ENCODE results near the gene SNRPA1.
A peak's percentile ranks its signal among the peaks of the same experiment; 100 is the strongest.
"Not testable (repeated sequence)": the region's sequence is repeated elsewhere in the genome, so short reads cannot be mapped to it uniquely, and the experiment has no call there.

SNRPA1 gene

GRCh38 chr15:101296418-101297405, 1.7 kb upstream of the SNRPA1 start:
- DNase-seq (ENCODE audit: low read depth in 3 of 3, low spot score in 1 of 3), result no peak

- DNase-seq (ENCODE audit: low read depth in 3 of 3, low spot score in 1 of 3), result no peak
These were observed 636 bp upstream of the SNRPA1 start for GRCh38 chr15:101295607-101296161.

GRCh38 chr15:101293122-101293521, 1.9 kb downstream of the SNRPA1 start:
- no peak for DNase-seq (ENCODE audit: low read depth in 3 of 3, low spot score in 1 of 3)

GRCh38 chr15:101288905-101289513, 6.0 kb downstream of the SNRPA1 start:
- DNase-seq (ENCODE audit: low read depth in 3 of 3, low spot score in 1 of 3), result no peak

GRCh38 chr15:101287342-101287741, 7.7 kb downstream of the SNRPA1 start:
- DNase-seq (ENCODE audit: low read depth in 3 of 3, low spot score in 1 of 3), result not testable (repeated sequence)

- DNase-seq (ENCODE audit: low read depth in 3 of 3, low spot score in 1 of 3), result no peak
These were observed 8.5 kb downstream of the SNRPA1 start for GRCh38 chr15:101286471-101287114.

- no peak for DNase-seq (ENCODE audit: low read depth in 3 of 3, low spot score in 1 of 3)
These were observed 11.1 kb downstream of the SNRPA1 start for GRCh38 chr15:101283931-101284330.

GRCh38 chr15:101280007-101280406, 15.0 kb downstream of the SNRPA1 start:
- DNase-seq (ENCODE audit: low read depth in 3 of 3, low spot score in 1 of 3), result no peak

- DNase-seq (ENCODE audit: low read depth in 3 of 3, low spot score in 1 of 3), result no peak
These were observed 17.0 kb downstream of the SNRPA1 start for GRCh38 chr15:101277943-101278564.

- peak; percentile 63 to 90 (median 71) for DNase-seq (ENCODE audit: low read depth in 3 of 3, low spot score in 1 of 3)
These were observed 17.8 kb downstream of the SNRPA1 start, which contains the start of gene SELENOS for GRCh38 chr15:101277038-101277822. TSS of gene SELENOS (minus strand) at chr15:101277485. CDS start at chr15:101277417, 68 bp downstream.

GRCh38 chr15:101276501-101277037, 18.5 kb downstream of the SNRPA1 start:
- DNase-seq (ENCODE audit: low read depth in 3 of 3, low spot score in 1 of 3), result no peak

- no peak for DNase-seq (ENCODE audit: low read depth in 3 of 3, low spot score in 1 of 3)
These were observed 20.0 kb downstream of the SNRPA1 start for GRCh38 chr15:101275018-101275417.

- DNase-seq (ENCODE audit: low read depth in 3 of 3, low spot score in 1 of 3), result no peak
These were observed 21.5 kb downstream of the SNRPA1 start for GRCh38 chr15:101273534-101273933.

- no peak for DNase-seq (ENCODE audit: low read depth in 3 of 3, low spot score in 1 of 3)
These were observed 22.5 kb downstream of the SNRPA1 start for GRCh38 chr15:101272584-101272983.

GRCh38 chr15:101269479-101270223, 25.4 kb downstream of the SNRPA1 start:
- DNase-seq (ENCODE audit: low read depth in 3 of 3, low spot score in 1 of 3), result no peak

GRCh38 chr15:101267320-101268104, 27.5 kb downstream of the SNRPA1 start:
- DNase-seq (ENCODE audit: low read depth in 3 of 3, low spot score in 1 of 3), result no peak

- no peak for DNase-seq (ENCODE audit: low read depth in 3 of 3, low spot score in 1 of 3)
These were observed 28.3 kb downstream of the SNRPA1 start for GRCh38 chr15:101266787-101267186.

- no peak for DNase-seq (ENCODE audit: low read depth in 3 of 3, low spot score in 1 of 3)
These were observed 29.0 kb downstream of the SNRPA1 start for GRCh38 chr15:101266034-101266433.
